ENCODE measurements around the gene ELMO3. TPM values are rescaled to one million over a fixed set of nuclear protein-coding genes. Genes with fewer than 3 reads are reported as not detected.

The ELMO3 gene
- total RNA-seq, 2 donors from 2014 or later: 6.6 to 7.1 TPM

GRCh38 chr16:67158637-67159600, 40.0 kb upstream of the ELMO3 start:
- H3K36me3 Mint-ChIP-seq (ENCODE audit: low read depth): peaks cover 70% of the 10 kb centered on the region

GRCh38 chr16:67161595-67162058, 37.3 kb upstream of the ELMO3 start:
- Mint-ChIP-seq H3K27me3 (peaks cover 10% of the 10 kb centered on the region), H3K4me3 (peak overlapping the region; percentile 94), H3K4me1 (peaks cover 23% of the 10 kb centered on the region), H3K36me3 (ENCODE audit: low read depth) (peaks cover 80% of the 10 kb centered on the region), H3K27ac (no peak overlapping the region), H3K9me3 (no peaks in the 10 kb centered on the region)
- no peak for ATAC-seq (replicated peaks)

More at GRCh38 chr16:67158637-67159600, 40.0 kb upstream of the ELMO3 start:
- H3K4me1 Mint-ChIP-seq: peaks cover 29% of the 10 kb centered on the region
- peaks cover 3% of the 10 kb centered on the region for H3K27me3 Mint-ChIP-seq
- H3K27ac Mint-ChIP-seq: peak overlapping the region; percentile 92
- peak overlapping the region; percentile 94 for H3K4me3 Mint-ChIP-seq
- ATAC-seq (replicated peaks): peak; percentile 63
- H3K9me3 Mint-ChIP-seq: no peaks in the 10 kb centered on the region

GRCh38 chr16:67162506-67163163, 36.3 kb upstream of the ELMO3 start:
- Mint-ChIP-seq H3K4me1 (peaks cover 17% of the 10 kb centered on the region), H3K27me3 (peaks cover 13% of the 10 kb centered on the region), H3K27ac (no peak overlapping the region), H3K4me3 (peak overlapping the region; percentile 94), H3K36me3 (ENCODE audit: low read depth) (peaks cover 82% of the 10 kb centered on the region), H3K9me3 (no peaks in the 10 kb centered on the region)
- ATAC-seq (replicated peaks): no peak

GRCh38 chr16:67163164-67163998, 35.5 kb upstream of the ELMO3 start:
- H3K9me3 Mint-ChIP-seq: no peaks in the 10 kb centered on the region
- peaks cover 13% of the 10 kb centered on the region for H3K4me1 Mint-ChIP-seq
- peak overlapping the region; percentile 94 for H3K4me3 Mint-ChIP-seq
- peak; percentile 1 for ATAC-seq (replicated peaks)
- peaks cover 82% of the 10 kb centered on the region for H3K36me3 Mint-ChIP-seq (ENCODE audit: low read depth)
- H3K27ac Mint-ChIP-seq: no peak overlapping the region
- peaks cover 13% of the 10 kb centered on the region for H3K27me3 Mint-ChIP-seq

GRCh38 chr16:67163999-67164558, 34.9 kb upstream of the ELMO3 start:
- H3K4me3 Mint-ChIP-seq: peak overlapping the region; percentile 94
- H3K36me3 Mint-ChIP-seq (ENCODE audit: low read depth): peaks cover 82% of the 10 kb centered on the region
- peaks cover 10% of the 10 kb centered on the region for H3K4me1 Mint-ChIP-seq
- H3K27me3 Mint-ChIP-seq: peaks cover 13% of the 10 kb centered on the region
- no peak for ATAC-seq (replicated peaks)
- H3K9me3 Mint-ChIP-seq: no peaks in the 10 kb centered on the region
- no peak overlapping the region for H3K27ac Mint-ChIP-seq

- Mint-ChIP-seq H3K4me1 (peaks cover 10% of the 10 kb centered on the region), H3K27ac (no peak within 1 kb of the TSS), H3K4me3 (peak within 1 kb of the TSS; percentile 99), H3K27me3 (peaks cover 13% of the 10 kb centered on the region), H3K9me3 (no peaks in the 10 kb centered on the region), H3K36me3 (ENCODE audit: low read depth) (peaks cover 83% of the 10 kb centered on the region)
- no peak for ATAC-seq (replicated peaks)
These were observed 34.3 kb upstream of the ELMO3 start, which contains the start of gene HSF4 for GRCh38 chr16:67164599-67165061. TSS of gene HSF4 (plus strand) at chr16:67164745. CDS start at chr16:67164812, 67 bp downstream.

GRCh38 chr16:67165121-67166078, 33.5 kb upstream of the ELMO3 start:
- Mint-ChIP-seq H3K36me3 (ENCODE audit: low read depth) (peaks cover 85% of the 10 kb centered on the region), H3K4me1 (peaks cover 15% of the 10 kb centered on the region), H3K27me3 (peaks cover 13% of the 10 kb centered on the region), H3K4me3 (peak overlapping the region; percentile 99), H3K27ac (no peak overlapping the region), H3K9me3 (no peaks in the 10 kb centered on the region)
- no peak for ATAC-seq (replicated peaks)

GRCh38 chr16:67166110-67166547, 32.8 kb upstream of the ELMO3 start:
- Mint-ChIP-seq H3K27me3 (peaks cover 16% of the 10 kb centered on the region), H3K27ac (peak overlapping the region; percentile 66)

GRCh38 chr16:67166598-67167168, 32.2 kb upstream of the ELMO3 start:
- Mint-ChIP-seq H3K4me1 (peaks cover 25% of the 10 kb centered on the region), H3K36me3 (ENCODE audit: low read depth) (peaks cover 85% of the 10 kb centered on the region), H3K9me3 (no peaks in the 10 kb centered on the region), H3K4me3 (peak overlapping the region; percentile 99), H3K27ac (peak overlapping the region; percentile 66), H3K27me3 (peaks cover 19% of the 10 kb centered on the region)
- ATAC-seq (replicated peaks): no peak

More at GRCh38 chr16:67166110-67166547, 32.8 kb upstream of the ELMO3 start:
- Mint-ChIP-seq H3K36me3 (ENCODE audit: low read depth) (peaks cover 85% of the 10 kb centered on the region), H3K4me1 (peaks cover 20% of the 10 kb centered on the region), H3K9me3 (no peaks in the 10 kb centered on the region), H3K4me3 (peak overlapping the region; percentile 99)
- ATAC-seq (replicated peaks): no peak

GRCh38 chr16:67167588-67167987, 31.3 kb upstream of the ELMO3 start:
- no peak for ATAC-seq (replicated peaks)

GRCh38 chr16:67169011-67169451, 29.9 kb upstream of the ELMO3 start:
- H3K4me3 Mint-ChIP-seq: peak overlapping the region; percentile 99
- H3K36me3 Mint-ChIP-seq (ENCODE audit: low read depth): peaks cover 80% of the 10 kb centered on the region
- no peak overlapping the region for H3K27ac Mint-ChIP-seq
- no peaks in the 10 kb centered on the region for H3K9me3 Mint-ChIP-seq
- peaks cover 25% of the 10 kb centered on the region for H3K27me3 Mint-ChIP-seq
- ATAC-seq (replicated peaks): no peak
- peaks cover 39% of the 10 kb centered on the region for H3K4me1 Mint-ChIP-seq

More at GRCh38 chr16:67167588-67167987, 31.3 kb upstream of the ELMO3 start:
- Mint-ChIP-seq H3K27ac (no peak overlapping the region), H3K4me1 (peaks cover 30% of the 10 kb centered on the region), H3K9me3 (no peaks in the 10 kb centered on the region), H3K36me3 (ENCODE audit: low read depth) (peaks cover 79% of the 10 kb centered on the region), H3K27me3 (peaks cover 19% of the 10 kb centered on the region), H3K4me3 (peak overlapping the region; percentile 99)

GRCh38 chr16:67169642-67170167, 29.2 kb upstream of the ELMO3 start:
- Mint-ChIP-seq H3K4me3 (peak overlapping the region; percentile 99), H3K4me1 (peaks cover 39% of the 10 kb centered on the region), H3K9me3 (no peaks in the 10 kb centered on the region), H3K36me3 (ENCODE audit: low read depth) (peaks cover 84% of the 10 kb centered on the region), H3K27me3 (peaks cover 25% of the 10 kb centered on the region), H3K27ac (peak overlapping the region; percentile 92)
- no peak for ATAC-seq (replicated peaks)

Data from activated T-helper 17 cell treated with anti-CD3 and anti-CD28 coated beads, Interleukin-2, amount 50 U/mL, for 72 hours (primary cell).